IPS DF 6.9 (cell line): Measurements from ENCODE around the gene DPF1.
"Not testable (repeated sequence)": the region's sequence is repeated elsewhere in the genome, so short reads cannot be mapped to it uniquely, and the experiment has no call there.

Experiments
- DNase-seq: peaks from one replicate; pipeline ENCODE4 v3.0.0-alpha.2; 2013; ENCODE audit warnings: low read depth, low spot score
- H3K27ac ChIP-seq: one replicate; pipeline ENCODE4 v1.5.1; 2013; ENCODE audit warnings: low read length, control low read depth
- H3K27me3 ChIP-seq: 2 replicates; pipeline ENCODE4 v1.6.1; 2013; ENCODE audit warnings: mild to moderate bottlenecking, low read length; ENCODE audit not compliant: control insufficient read depth, insufficient read depth
- H3K36me3 ChIP-seq: 2 replicates; pipeline ENCODE4 v1.6.1; 2013; ENCODE audit warnings: low read length; ENCODE audit not compliant: control insufficient read depth, insufficient read depth
- H3K4me1 ChIP-seq: 2 replicates; pipeline ENCODE4 v1.6.1; 2013; ENCODE audit warnings: low read length; ENCODE audit not compliant: control insufficient read depth, insufficient read depth
- H3K4me3 ChIP-seq: 2 replicates; pipeline ENCODE4 v1.5.1; 2013; ENCODE audit warnings: mild to moderate bottlenecking, low read length
- H3K9me3 ChIP-seq: 2 replicates; pipeline ENCODE4 v1.6.1; 2013; ENCODE audit warnings: low read length, inconsistent platforms; ENCODE audit not compliant: control insufficient read depth, insufficient read depth
- WGBS: extraction: QIAGEN DNeasy Blood & Tissue Kit; methylation state at CpG from one replicate; pipeline ENCODE4 v1.1.7; 2013; ENCODE audit warnings: mixed read lengths, missing lambda C conversion rate; ENCODE audit not compliant: insufficient read length, insufficient coverage; 5-methylcytosine and 5-hydroxymethylcytosine counted together

Gene DPF1

GRCh38 chr19:38263689-38264485 lies 39.9 kb upstream of the DPF1 start:
- Histone ChIP-seq H3K4me1 (0 out of 2 replicates have a peak, but pooled peaks cover 3% of the 10 kb centered on the region), H3K36me3 (no peaks in the 10 kb centered on the region), H3K27ac (no peak overlapping the region), H3K27me3 (no peaks in the 10 kb centered on the region), H3K9me3 (no peaks in the 10 kb centered on the region), H3K4me3 (peak overlapping the region; percentile 52; the same call in 1 of the 2 replicates)
- no CpG with 5 or more reads among the region's 34 CpGs for WGBS
- DNase-seq, result peak; percentile 82

DNA sequence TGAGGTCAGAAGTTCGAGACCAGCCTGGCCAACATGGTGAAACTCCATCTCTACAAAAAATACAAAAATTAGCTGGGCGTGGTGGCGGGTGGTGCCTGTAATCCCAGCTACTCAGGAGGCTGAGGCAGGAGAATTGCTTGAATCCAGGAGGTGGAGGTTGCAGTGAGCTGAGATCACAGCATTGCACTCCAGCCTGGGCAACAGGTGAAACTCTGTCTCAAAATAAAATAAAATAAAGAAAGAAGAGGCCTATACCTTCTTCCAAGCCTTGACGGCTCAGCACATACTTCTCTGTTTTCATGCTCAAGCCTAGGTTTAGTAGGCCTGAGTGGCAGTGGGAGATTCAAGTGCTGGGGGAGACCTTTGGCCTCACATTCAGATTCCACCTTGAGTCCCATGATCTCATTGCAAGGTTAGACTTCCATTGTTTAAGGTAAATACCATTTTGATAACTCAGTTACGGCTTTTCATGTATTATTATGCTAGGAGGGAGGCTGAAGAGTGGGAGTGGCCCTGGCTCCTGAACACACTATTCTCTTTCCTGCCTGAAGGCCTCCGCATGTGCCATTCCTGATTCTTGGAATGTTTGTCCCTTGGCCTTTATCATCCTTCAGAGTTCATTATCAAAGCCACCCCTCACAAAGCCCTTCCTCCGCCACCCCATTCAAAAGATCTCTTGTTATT lies 38.7 kb upstream of the DPF1 start:
- Histone ChIP-seq H3K27me3 (no peaks in the 10 kb centered on the region), H3K4me1 (0 out of 2 replicates have a peak, but pooled peaks cover 3% of the 10 kb centered on the region), H3K9me3 (no peaks in the 10 kb centered on the region), H3K36me3 (no peaks in the 10 kb centered on the region), H3K27ac (no peak overlapping the region), H3K4me3 (no peak overlapping the region)
- no peak for DNase-seq
- no CpG with 5 or more reads among the region's 7 CpGs for WGBS

- not testable (repeated sequence) for H3K4me3 ChIP-seq, H3K4me1 ChIP-seq, H3K27me3 ChIP-seq, H3K9me3 ChIP-seq, H3K36me3 ChIP-seq, H3K27ac ChIP-seq, DNase-seq
- no CpG with 5 or more reads among the region's 12 CpGs for WGBS
Measured at GRCh38 chr19:38261942-38262341, 37.9 kb upstream of the DPF1 start.

GRCh38 chr19:38255383-38256014 lies 31.5 kb upstream of the DPF1 start:
- no peaks in the 10 kb centered on the region for H3K27me3 ChIP-seq
- peaks cover 11% of the 10 kb centered on the region for H3K4me1 ChIP-seq
- no peaks in the 10 kb centered on the region; the same call in 1 of the 2 replicates for H3K36me3 ChIP-seq
- no peak for DNase-seq
- peak overlapping the region; percentile 73 for H3K4me3 ChIP-seq
- WGBS, result no CpG with 5 or more reads among the region's 17 CpGs
- H3K9me3 ChIP-seq, result no peaks in the 10 kb centered on the region
- no peak overlapping the region for H3K27ac ChIP-seq

DNA sequence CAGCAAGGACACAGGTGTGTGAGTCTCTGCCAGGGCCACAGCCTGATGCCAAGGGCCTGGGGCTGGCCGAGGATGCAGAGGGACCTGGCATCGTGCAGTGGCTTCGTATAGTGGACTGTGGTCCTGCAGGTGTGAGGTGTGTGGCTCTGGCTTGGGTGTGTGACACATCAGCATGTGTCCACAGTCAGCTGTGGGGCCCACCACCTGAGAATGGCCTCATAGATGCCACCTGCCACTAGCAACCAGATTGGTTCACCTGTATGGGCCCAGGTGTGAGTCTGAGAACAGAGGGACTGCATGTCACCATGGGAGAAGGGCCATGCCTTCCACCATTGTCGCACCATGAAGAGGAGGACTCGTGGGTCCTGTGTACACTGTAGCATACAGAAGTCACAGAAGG lies 29.8 kb upstream of the DPF1 start:
- H3K27ac ChIP-seq, result no peak overlapping the region
- peaks cover 11% of the 10 kb centered on the region for H3K4me1 ChIP-seq
- no peaks in the 10 kb centered on the region for H3K27me3 ChIP-seq
- no CpG with 5 or more reads among the region's 5 CpGs for WGBS
- DNase-seq, result no peak
- H3K4me3 ChIP-seq, result no peak overlapping the region
- H3K36me3 ChIP-seq, result no peaks in the 10 kb centered on the region; the same call in 1 of the 2 replicates
- H3K9me3 ChIP-seq, result no peaks in the 10 kb centered on the region

- Histone ChIP-seq H3K36me3 (no peaks in the 10 kb centered on the region; the same call in 1 of the 2 replicates), H3K4me3 (no peak overlapping the region), H3K4me1 (peaks cover 11% of the 10 kb centered on the region), H3K27ac (no peak overlapping the region), H3K9me3 (no peaks in the 10 kb centered on the region), H3K27me3 (no peaks in the 10 kb centered on the region)
- DNase-seq, result no peak
- no CpG with 5 or more reads among the region's 21 CpGs for WGBS
Measured at GRCh38 chr19:38252941-38253691, 29.1 kb upstream of the DPF1 start.

GRCh38 chr19:38252385-38252784 lies 28.4 kb upstream of the DPF1 start:
- no peak overlapping the region for H3K27ac ChIP-seq

GRCh38 chr19:38251564-38252051 lies 27.6 kb upstream of the DPF1 start:
- Histone ChIP-seq H3K27ac (no peak overlapping the region), H3K36me3 (no peaks in the 10 kb centered on the region; the same call in 1 of the 2 replicates), H3K4me3 (no peak overlapping the region), H3K4me1 (peaks cover 11% of the 10 kb centered on the region), H3K9me3 (no peaks in the 10 kb centered on the region), H3K27me3 (no peaks in the 10 kb centered on the region)
- WGBS, result no CpG with 5 or more reads among the region's 10 CpGs
- DNase-seq, result no peak

More at GRCh38 chr19:38252385-38252784, 28.4 kb upstream of the DPF1 start:
- no peak for DNase-seq
- no CpG with 5 or more reads among the region's 5 CpGs for WGBS
- H3K4me1 ChIP-seq, result peaks cover 11% of the 10 kb centered on the region
- H3K36me3 ChIP-seq, result no peaks in the 10 kb centered on the region; the same call in 1 of the 2 replicates
- no peak overlapping the region for H3K4me3 ChIP-seq
- no peaks in the 10 kb centered on the region for H3K9me3 ChIP-seq
- H3K27me3 ChIP-seq, result no peaks in the 10 kb centered on the region

DNA sequence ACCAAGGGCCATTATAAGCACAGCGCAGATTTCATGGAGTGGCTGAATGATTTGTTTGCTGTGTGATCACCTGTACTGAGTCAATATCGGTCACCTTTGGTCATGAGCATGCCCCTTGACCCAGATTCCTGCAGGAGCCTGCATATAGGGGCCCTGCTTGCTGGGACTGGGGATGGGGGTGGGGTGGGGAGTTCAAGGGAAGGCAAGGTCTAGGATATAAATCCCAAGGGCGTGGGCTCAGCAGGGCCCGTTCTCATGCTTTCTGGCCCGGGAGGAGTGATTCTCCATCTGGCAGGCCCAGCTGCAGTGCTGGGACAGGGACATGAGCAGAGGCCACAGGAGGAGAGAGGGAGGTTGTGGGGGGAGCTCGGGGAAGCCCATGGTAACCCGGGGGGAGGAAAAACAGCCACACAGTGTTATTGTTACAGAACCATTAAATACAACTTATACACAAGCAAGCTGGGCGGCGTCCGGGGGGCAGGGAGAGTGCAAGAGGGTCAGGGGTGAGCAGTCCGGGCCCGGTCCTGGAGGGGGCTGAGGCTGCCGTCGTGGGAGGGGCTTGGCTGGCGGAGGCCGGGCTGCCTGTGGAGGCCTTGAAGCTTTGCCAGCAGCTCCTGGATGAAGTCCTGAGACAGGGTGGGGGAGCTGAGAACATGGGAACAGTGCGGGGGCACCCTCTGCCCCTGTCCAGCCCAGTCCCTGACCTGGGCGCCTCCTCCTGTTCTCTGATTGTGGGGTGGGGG lies 27.0 kb upstream of the DPF1 start:
- H3K27ac ChIP-seq, result no peak overlapping the region
- peaks cover 11% of the 10 kb centered on the region for H3K4me1 ChIP-seq
- no peak for DNase-seq
- no peak overlapping the region for H3K4me3 ChIP-seq
- no peaks in the 10 kb centered on the region for H3K27me3 ChIP-seq
- no peaks in the 10 kb centered on the region; the same call in 1 of the 2 replicates for H3K36me3 ChIP-seq
- H3K9me3 ChIP-seq, result no peaks in the 10 kb centered on the region
- no CpG with 5 or more reads among the region's 18 CpGs for WGBS
